Inferior parietal cortex (tissue), 1 donor: Measurements from ENCODE around the gene POU3F3.

Experiments
- DNase-seq: peaks from one replicate; pipeline ENCODE4 v3.0.0-alpha.2; 2016; ENCODE audit errors: extremely low spot score

The POU3F3 gene

DNA sequence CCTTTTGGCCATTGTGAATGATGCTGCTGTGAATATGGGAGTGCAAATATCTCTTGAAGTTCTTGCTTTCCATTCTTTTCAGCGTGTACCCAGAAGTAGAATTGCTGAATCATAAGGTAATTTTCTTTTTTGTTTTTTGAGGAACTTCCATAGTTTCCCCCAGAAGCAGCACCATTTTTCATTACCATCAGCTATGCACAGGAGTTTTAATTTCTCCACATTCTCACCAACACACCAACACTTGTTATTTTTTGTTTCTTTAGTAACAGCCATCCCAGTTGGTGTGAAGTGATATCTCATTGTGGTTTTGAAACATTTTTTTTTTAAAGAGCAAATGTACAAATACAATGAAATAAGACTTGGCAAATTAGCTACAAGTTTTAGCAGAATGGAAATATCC lies 21.3 kb downstream of the POU3F3 start:
- no peak for DNase-seq

DNA sequence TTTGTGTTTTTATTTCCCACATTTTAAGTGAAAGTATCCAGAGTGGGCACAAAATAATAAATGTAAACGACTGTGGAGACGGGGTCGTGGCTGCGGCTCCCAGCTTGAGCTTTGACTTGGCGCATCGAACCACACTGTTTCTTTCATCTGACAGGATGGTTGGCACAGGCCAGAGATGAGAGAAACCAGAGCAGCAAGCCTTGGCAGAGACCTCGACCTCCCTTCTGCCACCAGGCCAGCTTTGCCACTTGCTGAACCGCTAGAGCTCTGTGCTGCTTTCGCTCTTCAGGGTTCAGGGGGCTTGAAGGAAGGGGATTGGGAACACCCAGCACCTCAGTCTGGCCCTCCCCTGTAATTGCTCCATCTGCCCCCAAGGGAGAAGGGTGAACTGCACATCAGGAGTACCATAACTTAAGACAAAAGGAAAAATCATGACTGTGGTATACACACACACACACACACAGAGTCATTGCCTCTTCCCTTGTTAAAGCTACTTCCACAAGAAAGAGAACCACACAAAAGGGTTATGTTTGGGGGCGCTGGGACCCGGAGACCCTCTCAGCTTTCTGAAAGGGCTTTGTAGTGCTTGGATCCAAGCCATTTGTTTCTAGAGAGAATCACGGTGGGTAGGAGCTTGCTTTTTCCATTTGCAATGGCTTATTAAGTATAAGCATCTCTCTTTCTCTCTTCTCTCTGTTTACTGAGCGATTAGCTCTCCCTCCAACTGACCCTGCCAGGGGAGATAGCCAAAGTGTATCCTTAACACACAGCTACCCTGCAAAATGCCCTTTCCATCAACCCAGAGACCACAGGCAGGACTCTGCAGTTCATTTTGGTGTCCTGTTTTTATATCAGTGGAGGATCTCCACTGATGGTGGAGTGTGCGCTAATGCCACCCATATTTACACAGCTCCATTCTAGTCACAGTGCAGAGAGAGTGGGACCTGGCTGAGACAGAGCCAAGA lies 23.0 kb downstream of the POU3F3 start:
- peak; percentile 34 for DNase-seq

DNA sequence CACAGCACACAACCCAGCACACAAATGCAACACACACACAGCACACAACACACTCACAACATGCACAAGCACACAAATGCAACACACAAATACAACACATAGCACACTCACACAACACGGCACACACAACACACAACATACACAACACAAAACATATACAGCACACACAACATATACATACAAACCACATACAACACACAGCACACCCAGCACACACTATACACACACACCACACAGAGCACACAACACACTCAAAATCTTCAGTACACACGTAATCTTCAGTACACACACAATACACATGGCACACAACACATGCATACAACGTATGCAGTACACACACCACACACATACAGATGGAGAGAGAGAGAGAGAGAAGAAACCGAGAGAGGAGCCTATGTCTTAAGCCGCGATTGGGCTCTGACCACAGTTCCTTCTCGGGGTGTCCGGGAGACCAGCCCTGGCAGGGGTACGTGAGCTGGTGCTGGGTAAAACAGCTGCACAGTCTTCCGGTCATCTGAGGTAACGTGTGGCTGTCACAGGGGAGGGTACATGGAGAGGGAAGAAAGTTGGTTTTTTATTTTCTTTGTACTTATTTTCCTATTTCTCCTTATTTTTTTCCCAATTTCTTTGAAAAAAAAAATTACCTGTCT lies 25.1 kb downstream of the POU3F3 start:
- DNase-seq: no peak

DNA sequence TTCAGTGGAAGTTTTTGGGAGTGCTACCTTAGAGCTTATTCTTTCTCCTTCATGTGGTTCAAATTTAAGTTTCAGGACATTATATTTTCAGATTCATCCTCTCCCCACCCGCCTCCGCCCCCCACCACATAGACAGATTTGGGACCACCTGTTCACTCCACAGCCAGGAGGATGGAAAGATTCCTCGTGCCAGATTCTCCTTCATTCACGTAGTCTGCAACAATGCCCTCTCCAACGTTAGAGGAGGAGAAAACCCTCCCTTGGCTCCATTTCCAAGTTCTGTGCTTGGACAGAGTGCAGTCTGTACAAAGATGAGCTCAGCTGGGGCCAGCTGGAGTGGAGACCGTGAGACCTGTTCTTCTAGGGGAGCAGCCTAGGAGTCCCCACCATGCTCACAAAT lies 26.2 kb downstream of the POU3F3 start:
- no peak for DNase-seq

DNA sequence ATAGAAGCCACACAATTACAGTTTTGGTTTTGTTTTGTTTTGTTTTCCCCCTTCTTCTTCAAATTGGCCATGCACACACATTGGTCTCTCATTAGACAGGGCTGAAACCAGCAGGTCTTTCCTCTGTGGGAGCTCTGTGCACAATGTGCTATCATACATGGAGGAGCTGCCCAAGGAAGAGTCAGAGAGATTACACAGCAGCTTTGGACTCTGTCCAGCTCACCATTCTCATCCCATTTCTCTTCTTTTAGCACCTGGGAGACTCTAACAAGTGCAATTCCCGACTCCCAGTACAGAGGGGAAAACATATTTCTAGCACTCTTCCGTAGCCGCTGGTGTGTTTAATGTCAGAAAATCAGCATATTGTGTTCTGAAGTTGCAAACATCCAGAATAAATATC lies 29.4 kb downstream of the POU3F3 start:
- DNase-seq: no peak

DNA sequence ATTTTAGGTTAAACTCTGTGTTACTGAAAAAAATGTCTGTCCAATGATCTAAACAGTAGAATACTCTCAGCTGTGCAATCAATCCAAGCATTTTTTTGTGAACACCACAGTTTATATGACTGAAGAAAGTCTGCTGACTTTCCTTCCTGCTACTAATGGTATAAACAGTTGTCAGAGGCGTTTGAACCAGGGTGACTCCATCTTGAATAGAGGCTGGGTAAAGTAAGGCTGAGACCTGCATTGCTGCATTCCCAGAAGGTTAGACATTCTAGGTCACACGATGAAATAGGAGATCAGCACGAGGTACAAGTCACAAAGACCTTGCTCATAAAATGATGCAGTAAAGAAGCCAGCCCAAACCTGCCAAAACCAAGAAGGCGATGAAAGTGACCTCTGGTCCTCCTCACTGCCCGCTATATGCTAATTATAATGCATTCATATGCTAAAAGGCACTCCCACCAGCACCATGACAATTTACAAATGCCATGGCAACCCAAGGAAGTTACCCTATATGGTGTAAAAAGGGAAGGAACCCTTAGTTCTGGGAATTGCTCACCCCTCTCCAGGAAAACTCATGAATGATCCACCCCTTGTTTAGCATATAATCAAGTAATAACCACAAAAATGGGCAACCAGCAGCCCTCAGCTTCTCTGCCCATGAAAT lies 31.3 kb downstream of the POU3F3 start:
- DNase-seq: no peak

DNA sequence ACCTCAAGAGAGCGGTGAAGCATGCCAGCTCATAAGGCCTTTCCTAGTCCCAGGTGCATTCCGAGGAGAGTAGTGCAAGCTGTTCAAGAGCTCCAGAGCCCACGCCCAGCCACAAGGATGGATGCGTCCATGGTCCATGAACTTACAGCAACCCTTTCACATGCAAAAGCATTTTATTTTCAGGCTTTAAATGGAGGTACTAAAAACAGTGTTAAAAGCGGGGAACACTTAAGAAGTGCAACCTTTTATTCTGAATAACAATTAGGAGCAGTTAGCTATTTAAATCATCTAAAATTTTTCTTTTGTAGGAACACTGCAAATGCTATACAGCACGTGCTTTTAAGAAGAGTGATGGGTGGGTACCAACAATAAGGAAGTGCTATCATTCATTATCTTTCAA lies 33.8 kb downstream of the POU3F3 start:
- no peak for DNase-seq

DNA sequence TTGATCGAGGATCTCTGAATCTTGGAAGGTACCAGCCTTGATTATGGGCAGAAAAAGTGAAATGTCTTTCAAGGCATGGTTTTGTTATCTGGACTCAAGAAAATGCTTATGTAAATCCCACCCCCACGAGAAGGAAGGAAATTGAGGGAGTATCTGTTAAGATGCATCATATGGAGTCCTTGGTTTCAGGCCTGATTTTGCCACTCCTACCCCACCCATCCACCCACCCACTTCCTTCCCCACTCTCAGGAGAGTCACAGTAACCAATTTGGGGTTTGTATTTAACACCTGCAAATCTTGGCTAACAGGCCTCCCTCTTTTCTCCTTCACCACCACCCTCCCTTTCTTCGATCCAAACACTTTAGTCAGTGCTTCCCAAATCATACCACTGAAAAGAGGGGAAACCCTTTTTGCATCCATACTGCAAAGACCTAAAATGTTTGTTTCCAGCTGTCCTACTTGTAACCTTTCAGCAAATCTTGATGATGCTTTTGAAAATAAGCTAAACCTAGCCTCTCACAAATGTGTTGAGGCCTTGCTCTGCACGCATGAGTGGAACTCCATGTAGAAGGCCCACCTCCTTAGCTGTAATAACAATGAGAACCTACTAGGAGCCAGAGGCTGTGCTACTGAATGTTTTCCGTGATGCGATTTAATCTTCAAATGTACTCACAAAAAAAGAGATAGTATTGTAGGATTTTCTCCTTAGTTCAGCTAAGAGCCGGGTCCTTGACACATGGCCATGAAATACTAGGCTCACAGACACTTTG lies 34.8 kb downstream of the POU3F3 start:
- no peak for DNase-seq

DNA sequence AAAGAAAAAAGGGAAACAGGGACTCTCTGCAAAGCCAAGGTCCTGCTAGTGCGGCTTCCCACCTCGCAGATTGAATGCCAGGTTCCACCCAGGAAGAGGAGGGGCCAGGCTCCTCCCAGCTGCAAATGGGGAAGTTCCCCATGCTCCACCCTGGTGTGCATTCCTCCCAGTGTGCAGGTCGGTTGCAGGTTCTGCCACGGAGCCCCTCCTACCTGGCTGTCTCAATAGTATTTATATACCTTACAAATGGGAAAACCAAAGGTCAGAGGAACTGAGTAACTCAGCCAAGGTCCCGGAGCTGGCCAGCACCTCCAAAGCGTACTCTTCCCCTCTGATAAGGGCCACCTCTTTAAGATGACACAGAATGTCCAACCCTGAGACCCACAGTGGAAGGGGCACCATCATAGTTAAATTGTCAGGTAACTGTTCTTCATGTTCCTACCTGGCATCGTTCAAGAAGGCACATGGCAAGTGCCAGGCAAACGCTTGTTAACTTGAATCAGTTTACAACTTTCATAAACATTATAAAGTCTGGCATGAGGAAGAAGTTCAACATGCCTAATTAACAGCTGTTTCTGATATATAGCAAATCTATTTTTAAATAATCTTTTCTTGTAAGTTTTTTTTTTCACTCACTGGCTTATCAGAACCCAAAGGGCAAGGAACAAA lies 35.5 kb downstream of the POU3F3 start:
- no peak for DNase-seq

DNA sequence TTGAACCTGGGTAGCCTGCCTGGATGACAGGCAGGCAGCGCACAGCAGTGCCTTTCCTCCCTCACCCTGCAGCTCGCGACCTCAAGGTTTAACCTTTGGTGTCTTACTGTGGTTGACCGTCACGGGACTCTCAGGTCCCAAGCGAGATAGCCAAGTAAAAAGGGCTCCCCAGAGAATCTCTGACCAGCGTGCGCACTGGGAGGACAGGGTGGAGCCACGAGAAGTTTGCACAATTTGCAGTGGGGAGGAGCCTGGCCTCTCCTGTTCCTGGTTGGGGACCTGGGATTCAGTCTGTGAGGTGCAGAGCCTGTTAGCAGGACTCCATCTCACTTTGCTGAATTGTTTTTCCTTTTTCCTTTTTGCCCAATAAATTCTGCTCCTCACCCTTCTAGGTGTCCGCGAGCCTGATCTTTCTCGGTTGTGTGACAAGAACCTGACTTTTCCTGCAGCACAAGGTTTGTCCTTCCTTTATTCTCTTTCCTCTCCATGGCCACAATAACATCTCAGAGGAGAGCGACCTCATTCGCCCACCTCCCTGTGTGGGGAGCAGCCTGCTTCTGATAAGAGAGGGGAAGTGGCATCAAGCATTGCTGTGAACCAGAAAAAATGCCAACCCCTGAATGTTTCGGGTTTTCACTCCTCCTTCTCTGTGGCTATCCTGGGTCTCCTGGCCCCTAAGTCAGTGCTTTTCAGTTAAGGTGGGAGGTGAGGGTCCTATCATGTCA lies 36.2 kb downstream of the POU3F3 start:
- no peak for DNase-seq

DNA sequence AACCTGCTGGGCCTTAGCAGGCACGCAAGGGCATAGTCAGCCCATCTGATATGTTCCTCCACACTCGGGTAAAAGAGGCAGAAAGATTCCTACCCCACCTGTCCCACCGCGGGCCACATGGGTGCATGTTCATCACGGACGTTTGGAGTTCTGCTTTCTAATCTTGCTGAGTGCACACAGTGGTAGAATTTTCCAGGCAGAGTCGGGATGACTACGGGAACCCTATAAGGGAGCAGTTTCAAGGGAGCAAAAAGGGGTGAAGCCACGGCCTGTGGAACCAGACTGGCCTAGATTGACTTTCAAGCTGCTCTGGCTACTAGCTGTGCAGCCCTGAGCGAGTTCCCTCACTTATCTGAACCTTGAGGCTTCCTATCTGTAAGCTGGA lies 36.8 kb downstream of the POU3F3 start:
- no peak for DNase-seq

DNA sequence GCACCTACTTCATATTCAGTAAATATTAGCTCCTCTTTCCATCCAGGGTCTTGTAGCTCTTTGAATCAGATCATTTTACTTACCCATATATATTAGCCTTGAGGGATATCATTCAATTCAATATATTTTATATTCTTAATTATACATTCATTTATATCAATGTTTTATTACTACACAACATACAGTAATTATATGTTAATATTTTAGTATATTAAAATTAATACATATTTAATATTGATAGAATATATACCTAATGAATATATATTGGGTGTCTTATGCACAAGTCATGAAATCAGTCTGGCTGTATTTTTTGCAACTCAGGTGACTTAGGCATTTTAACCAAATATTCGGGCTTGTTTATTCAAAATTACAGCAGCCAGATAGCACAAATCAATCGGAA lies 37.2 kb downstream of the POU3F3 start:
- DNase-seq: no peak

DNA sequence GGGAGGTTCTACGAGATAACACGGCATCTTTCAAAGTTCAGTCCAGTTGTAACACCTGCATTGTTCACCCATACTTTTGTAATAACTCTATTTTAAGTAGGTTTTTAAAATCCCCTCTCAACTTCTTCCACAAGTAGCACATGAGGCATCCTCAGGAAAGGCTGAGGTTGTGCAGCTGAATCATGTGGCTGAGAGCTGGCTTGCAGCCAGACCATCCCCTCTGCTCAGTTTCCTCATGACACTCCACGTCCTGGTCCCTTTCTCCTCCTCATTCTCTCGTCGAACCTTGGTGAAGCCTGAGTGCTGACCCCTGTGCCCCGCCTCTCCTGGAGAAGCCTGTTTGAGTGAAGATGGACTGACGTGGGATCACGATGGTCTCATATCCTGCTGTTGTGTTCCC lies 42.5 kb downstream of the POU3F3 start:
- no peak for DNase-seq

DNA sequence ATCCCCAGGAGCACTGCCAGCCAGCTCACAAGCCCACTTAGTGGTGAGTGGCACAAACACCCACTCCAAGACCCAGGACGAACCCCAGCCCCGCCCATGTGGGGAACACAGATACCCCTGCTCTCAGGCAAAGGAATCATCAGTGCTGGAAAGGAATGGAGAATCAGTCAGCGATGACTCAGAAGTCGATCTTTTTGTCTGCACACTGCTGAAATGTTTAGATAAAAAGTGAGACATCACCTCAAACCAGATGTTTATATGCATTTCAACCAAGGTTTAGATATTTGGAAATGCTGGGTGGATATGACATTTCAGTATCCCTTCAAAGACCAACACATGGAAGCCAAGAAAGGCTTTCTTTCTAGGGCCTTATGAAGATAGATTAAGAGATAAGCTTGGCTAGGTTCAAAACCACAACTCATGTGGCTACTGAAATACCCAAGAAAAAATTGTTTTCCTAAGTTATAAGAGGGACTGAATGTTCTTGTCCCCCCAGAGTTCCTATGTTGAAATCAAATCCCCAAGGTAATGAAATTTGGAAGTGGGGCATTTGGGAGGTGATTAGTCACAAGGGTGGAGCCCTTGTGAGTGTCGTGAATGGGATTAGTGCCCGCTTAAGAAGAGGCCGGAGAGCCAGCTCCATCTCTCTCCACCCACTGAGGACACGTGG lies 43.7 kb downstream of the POU3F3 start:
- DNase-seq: no peak

DNA sequence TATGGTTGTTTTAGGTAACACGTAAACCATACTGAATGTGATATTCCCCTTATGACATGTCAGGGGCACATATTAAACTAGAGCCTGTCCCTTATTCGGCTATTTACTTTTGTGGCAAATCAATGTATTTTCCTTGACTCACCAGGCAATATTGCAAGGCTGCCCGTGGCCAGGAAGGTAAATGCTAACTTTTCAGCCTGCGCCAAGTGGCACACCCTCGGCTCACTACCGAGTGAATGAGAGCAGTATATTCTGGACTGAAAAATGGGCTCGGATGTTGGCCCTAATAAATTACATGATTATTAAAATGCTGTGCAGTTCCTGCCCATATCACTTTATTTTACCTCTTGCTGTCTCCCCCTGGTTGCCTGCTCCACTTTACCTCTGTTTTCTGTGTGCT lies 46.7 kb downstream of the POU3F3 start:
- no peak for DNase-seq

DNA sequence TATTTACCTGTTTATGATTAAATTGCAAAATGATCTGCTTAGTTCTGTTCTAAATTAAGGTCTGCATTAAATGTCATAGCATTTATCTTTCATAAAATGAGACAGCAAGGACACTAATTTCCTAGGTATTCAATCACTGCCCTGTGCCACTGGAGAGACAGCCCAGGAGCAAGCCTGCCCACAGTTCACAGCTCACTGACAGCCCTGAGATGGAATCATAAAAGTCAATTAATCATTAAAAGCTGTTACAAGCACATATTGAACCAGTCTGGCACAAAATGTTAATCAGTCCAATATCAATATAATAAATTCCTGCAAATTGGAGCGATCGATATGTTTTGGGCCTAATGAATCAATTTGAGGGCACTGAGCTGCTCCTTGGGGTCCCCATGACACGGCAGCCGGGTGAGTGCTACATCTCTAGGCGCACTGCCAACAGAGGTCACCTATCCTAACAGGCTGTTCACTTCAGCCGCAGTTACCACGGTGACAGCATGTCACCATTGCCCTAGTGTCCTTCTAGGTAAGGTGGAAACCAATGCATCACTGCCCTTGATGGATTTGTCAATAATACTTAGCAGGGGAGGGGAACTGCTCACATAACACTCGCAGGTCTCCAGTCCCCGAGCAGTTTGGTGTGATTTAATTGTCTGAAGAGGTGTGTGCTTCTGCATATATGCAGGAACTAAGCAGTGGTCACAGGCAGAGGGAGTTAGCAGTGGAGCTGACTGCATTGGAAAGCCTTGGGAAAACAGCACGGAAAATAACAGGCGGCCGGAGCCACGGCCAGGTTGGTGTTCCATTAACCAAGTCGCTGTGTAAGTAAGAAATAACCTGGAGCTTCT lies 47.3 kb downstream of the POU3F3 start:
- no peak for DNase-seq

DNA sequence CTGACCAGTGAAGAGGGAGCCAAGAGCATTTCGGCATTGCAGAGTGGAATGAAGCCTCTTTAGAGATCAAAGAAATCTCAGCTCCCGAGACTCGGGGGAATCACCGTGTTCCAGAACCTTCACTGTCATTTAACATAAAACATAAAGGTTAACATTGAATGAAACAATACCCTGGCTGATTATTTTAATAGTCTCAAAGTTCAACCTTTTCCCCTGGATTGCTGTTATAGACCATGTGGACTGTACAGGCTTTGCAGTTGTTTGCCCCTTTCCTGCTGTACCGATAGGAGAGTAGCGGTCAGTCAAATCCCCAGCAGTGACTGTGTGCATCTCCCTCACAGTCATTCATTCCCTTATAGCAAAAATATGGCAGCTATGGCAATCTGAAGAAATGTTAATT lies 48.4 kb downstream of the POU3F3 start:
- no peak for DNase-seq
